ENCODE measurements around the gene TMEM62. TPM values are rescaled to one million over a fixed set of nuclear protein-coding genes. Genes with fewer than 3 reads are reported as not detected.

The TMEM62 gene
- 10 to 100 TPM; 11.1 to 18.7 (median 16.2) TPM for polyA plus RNA-seq (ENCODE audit: insufficient read length in 3 of 3)
- long read RNA-seq, donor 1, partial matches to known transcripts, result 0 of 2 reads
- long read RNA-seq, donor 1, other reads (novel, unspliced or antisense), result 0 of 2 reads
- long read RNA-seq, donor 2, partial matches to known transcripts, result 5 of 8 reads
- long read RNA-seq, donor 2, other reads (novel, unspliced or antisense), result 0 of 8 reads
- long read RNA-seq, donor 3, partial matches to known transcripts, result 0 of 3 reads
- long read RNA-seq, donor 3, other reads (novel, unspliced or antisense), result 0 of 3 reads
- long read RNA-seq, donor 4, partial matches to known transcripts, result 0 of 1 reads
- long read RNA-seq, donor 4, other reads (novel, unspliced or antisense), result 0 of 1 reads
- long read RNA-seq, donor 5, partial matches to known transcripts, result 0 of 1 reads
- long read RNA-seq, donor 5, other reads (novel, unspliced or antisense), result 0 of 1 reads
- long read RNA-seq, donor 6, partial matches to known transcripts, result 0 of 1 reads
- long read RNA-seq, donor 6, other reads (novel, unspliced or antisense), result 0 of 1 reads
- long read RNA-seq, donor 7, transcript TMEM62-206 (2 exons, 848 nt), result major isoform, 5 of 5 reads
- long read RNA-seq, donor 7, partial matches to known transcripts, result 0 of 5 reads
- long read RNA-seq, donor 7, other reads (novel, unspliced or antisense), result 0 of 5 reads
- long read RNA-seq, donor 8, result 0 reads
- long read RNA-seq, donor 9, partial matches to known transcripts, result 0 of 2 reads
- long read RNA-seq, donor 9, other reads (novel, unspliced or antisense), result 0 of 2 reads
- long read RNA-seq, donor 10, partial matches to known transcripts, result 0 of 2 reads
- long read RNA-seq, donor 10, other reads (novel, unspliced or antisense), result 0 of 2 reads
- long read RNA-seq, donor 11, partial matches to known transcripts, result 0 of 1 reads
- long read RNA-seq, donor 11, other reads (novel, unspliced or antisense), result 0 of 1 reads
- long read RNA-seq, donor 12, partial matches to known transcripts, result 0 of 2 reads
- long read RNA-seq, donor 12, other reads (novel, unspliced or antisense), result 0 of 2 reads
- long read RNA-seq, donor 13, partial matches to known transcripts, result 0 of 1 reads
- long read RNA-seq, donor 13, other reads (novel, unspliced or antisense), result 0 of 1 reads
- long read RNA-seq, donor 14, result 0 reads
- long read RNA-seq, donor 15, result 0 reads
- long read RNA-seq, donor 16, partial matches to known transcripts, result 0 of 3 reads
- long read RNA-seq, donor 16, other reads (novel, unspliced or antisense), result 0 of 3 reads

DNA sequence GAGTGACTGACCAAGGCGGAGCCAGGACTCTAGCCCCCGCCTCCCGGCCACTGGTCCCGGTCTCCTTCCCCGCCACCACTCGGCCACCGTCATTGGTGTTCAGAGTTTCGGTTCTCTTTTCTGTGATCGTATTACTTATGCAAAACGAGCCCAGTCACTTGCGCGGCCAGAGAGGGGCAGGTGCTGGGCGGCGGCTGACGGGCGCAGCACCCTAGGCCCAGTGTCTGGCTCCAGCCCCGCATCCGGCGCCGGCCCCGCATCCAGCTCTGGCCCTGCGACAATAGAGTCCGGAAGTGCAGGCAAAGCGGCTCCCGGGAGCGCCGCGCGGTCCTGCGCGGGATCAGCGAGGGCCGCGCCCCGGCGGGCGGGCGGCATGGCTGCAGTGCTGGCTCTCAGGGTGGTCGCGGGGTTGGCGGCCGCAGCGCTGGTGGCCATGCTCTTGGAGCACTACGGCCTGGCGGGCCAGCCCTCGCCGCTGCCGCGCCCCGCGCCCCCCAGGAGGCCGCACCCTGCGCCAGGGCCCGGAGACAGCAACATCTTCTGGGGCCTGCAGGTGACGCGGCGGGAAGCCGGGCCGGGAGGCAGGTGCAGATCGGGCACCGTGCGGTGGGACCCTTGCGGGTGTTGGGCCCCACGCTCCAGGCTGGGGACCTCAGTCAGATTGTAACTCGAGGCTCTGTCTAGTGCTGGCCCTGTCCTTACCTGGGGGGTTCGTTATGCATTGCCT lies at the start of gene TMEM62:
TMEM62 (plus strand) TSS at position 157 of the 727 bp plus-strand sequence; CDS start at position 374, 217 bp downstream.
- peak; percentile 75 for DNase-seq

DNA sequence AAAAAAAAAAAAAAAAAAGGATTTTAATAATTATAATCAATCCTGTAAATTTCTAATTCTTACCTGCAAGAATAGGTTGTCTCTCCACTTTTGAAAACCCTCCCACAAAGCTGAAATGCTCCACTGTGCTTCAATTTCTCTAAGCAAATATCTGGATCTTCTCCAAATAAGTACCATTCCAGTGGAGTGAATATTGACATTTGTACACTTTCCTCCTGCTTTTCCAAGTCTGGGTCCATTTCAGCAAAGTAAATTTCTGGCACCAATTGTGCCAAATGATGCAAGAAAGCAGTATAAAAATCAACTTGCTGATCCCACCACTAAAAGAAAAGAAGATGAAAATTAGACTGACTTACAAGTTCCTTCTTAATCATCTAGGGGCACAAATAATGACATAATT lies 47.5 kb upstream of the TMEM62 start:
- no peak for DNase-seq

DNA sequence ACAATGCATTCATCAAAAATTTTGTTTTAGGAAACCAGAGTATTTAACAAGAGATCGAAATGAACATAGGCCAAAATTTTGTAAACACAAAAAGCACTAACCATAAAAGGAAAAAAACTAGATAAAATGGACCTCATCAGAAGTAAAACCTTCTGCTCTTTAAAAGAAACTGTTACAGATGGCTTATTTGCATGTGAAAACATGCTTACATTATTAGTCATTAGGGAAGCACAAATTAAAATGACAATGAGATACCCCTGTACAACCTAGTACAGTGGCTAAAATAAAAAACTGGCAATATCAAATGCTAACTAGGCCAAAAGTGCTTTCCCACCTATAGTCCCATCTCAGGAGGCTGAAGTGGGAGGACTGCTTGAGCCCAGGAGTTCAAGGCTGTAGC lies 46.8 kb upstream of the TMEM62 start:
- no peak for DNase-seq

DNA sequence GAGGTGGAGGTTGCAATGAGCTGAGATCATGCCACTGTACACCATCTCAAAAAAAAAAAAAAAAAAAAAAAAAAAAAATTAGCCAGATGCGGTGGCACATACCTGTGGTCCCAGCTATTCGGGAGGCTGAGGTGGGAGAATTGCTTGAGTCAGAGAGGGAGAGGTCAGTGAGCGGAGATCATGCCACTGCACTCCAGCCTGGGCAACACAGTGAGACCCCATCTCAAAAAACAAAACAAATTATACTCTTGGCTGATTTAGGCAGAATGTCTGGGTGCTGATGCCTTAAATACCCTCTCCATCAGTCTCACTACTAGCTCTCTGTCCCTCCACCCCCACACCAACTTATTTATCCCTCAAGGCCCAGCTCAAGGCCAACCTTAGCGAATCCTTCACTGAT lies 41.5 kb upstream of the TMEM62 start:
- DNase-seq, result no peak

DNA sequence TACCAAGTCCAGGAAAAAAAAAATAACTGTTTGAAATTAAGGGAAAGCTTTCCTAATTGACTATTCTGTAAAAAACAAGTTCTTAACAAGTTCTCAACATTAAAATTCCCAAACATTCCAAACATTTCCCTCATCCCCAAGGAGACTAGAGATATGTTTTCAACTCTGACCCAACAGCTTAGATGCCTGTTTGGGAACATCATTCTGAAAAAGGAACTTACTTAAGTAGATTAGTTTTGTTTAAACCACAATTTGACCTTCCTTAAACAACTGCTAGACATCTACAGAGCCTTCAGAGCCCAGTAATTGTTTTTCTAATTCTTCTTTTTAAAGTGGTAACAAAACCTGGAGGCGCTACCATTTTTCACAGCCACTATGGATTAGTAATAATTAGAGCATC lies 40.4 kb upstream of the TMEM62 start:
- DNase-seq, result no peak

DNA sequence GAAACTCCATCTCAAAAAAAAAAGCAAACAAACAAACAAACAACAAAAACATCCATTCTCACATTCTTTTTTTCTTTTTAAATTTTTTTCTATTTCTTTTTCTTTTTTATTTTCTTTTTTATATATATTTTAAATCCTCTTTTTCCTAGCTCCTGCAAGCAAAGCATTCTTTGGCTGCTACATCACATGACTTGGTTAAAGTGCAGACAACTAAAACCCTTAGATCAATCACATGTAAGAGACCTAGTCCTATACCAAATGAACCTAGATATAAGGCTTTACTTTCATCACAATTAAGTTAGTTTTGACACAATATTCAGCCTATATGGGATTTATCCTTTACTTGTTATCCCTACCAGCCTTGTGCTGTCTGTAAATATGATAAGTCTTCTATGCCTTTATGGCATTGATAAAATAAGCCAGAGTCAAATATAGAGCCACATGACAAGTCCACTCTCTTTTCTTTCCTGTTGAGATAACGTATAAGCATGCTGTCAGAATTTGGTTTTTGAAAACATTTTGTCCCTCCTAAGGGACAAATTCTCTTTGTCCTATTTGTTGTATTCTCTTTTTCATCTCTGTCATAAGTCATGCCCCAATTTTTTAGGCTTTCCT lies 38.9 kb upstream of the TMEM62 start:
- DNase-seq, result no peak

DNA sequence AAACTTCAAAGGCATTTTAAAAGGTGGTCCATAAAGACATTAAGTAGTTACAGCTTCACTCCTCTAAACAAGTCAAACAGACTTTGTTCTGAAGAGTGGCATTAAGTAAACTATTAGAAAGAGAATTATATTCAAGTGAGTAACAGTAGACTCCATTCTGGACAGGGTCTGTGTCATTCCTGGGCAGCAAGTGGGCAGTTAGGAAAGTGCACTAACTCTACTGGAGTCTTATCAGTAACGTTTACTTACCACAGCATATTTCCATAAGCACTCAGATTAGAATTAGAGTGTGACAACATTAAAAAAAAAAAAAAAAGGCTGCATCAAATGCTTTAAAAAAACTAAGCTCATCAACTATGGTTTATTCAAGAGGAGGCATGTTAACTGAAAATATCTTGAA lies 38.1 kb upstream of the TMEM62 start:
- DNase-seq, result no peak

DNA sequence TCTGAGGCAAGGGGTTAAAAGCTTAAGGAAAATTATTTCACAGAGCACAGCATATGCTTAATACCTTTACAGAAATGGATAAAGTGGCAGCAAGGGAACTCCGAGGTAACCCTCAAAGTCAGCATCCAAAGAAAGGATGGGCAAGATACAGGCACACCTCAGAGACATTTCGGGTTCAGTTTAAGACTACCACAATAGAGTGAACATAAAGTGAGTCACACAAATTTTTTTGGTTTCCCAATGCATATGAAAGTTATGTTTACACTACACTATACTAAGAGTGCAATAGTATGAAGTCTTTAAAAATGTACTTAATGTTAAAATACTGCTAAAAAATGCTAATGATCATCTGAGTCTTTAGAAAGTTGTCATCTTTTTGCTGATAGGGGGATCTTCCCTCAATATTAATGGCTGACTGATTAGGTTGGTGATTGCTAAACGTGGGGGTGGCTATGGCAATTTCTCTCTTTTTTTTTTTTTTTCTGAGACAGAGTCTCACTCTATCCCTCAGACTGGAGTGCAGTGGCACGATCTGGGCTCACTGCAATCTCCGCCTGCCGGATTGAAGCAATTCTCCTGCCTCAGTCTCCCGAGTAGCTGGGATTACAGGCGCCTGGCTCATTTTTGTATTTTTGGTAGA lies 37.6 kb upstream of the TMEM62 start:
- DNase-seq, result no peak

DNA sequence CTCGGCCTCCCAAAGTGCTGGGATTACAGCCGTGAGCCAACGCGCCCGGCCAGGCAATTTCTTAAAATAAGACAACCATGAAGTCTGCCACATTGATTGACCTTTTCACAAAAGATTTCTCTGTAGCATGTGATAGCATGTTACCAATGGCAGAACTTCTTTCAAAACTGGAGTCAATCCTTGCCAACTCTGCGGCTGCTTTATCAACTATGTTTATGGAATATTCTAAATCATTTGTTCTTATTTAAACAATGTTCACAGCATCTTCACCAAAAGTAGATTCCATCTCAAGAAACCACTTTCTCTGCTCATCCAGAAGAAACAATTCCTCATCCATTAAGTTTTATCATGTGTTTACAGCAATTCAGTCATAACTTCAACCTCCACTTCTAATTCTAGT lies 37.0 kb upstream of the TMEM62 start:
- no peak for DNase-seq

DNA sequence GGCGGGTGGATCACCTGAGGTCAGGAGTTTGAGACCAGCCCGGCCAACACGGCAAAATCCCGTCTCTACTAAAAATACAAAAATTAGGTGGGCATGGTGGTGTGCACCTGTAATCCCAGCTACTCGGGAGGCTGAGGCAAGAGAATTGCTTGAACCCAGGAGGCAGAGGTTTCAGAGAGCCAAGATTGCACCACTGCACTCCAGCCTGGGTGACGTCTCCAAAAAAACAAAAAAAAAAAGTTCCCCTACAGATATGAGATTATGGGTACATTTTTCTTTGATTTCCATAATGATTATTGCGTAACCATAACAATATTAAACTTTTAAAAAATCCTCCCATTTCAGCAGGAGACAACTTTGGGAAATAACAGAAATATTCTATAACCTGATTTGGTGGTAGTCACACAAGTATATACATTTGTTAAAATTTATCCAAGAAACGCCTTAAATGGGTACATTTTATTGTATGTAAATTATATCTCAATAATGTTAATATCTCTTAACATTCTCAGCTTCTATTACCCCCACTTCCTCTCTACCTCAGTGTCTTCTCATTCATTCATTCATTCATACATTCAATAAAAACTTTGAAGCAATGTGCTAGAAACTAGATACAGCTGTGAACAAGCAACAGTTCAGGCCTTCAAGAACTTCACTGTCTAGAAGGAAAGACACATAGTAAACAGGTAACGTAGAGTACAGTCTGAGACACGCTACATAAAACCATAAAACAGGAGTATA lies 34.1 kb upstream of the TMEM62 start:
- DNase-seq, result no peak

DNA sequence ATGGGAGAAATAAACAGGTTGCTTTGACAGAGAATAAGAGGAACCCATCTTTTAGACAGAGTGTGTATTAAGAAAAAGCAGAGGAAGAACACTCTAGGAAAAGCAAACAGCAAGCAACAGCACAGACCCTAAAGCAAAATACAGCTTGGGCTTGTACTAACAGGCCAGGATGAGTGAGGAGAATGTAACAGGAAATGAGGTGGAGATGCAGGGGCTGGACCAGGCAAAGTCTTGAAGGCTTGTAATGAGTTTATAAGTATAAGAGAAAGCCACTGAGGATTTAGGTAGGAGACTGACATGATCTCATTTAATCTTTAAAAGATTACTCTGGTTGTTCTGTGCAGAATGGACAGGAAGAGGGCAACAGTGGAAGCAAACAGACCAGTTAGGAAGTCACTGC lies 32.4 kb upstream of the TMEM62 start:
- DNase-seq, result no peak

DNA sequence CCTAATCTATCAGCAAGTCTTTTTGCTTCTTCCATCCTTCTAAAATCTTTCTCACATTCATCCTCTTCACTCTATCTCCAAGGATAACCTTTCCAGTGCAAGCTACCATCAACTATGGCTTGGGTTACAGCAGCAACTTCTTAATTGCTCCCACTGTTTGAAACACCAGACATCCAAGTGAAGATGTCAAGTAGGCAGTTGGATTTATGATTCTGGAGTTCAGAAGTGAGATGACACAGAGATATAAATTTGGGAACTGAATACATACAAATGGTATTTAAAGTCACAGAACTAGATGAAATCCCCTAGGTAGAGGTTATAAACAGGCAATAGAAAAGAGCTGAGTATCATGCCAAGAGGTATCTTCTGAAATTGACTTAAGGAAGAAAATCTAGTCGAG lies 31.2 kb upstream of the TMEM62 start:
- DNase-seq, result peak; percentile 17

DNA sequence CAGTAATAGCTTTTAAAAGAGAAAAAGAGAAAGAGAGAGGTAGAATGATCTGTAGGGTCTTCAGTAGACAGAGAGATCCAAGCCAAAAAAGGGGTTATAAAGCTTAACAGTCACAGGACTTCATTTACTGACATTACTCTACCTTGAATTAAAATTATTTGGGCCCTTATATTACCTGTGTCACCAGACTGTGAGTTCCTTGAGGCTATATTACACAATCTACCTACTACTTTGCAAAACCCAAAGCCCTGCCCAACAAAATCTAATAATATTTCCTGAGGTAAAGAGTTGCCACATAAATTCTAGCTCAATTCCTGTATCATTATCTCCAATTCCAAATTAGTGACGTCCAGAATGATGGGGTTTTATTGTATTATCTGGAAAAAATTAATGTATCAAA lies 29.5 kb upstream of the TMEM62 start:
- no peak for DNase-seq

DNA sequence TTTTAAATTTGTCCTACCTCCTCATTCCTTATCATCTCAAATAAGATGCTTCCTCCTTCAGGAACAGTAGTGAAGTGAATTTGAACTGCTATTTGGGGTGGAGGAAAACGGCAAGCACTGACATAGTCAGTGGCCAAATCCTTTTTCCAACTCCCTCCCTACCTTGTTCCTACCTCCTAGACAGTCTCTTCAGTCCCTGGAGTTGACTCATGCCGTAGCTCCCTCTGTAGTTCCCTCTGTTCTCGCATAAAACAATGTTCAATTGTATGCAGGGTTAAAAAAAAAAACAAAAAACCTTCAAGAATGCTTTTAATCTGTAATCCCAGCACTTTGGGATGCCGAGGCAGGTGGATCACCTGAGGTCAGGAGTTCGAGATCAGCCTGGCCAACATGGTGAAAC lies 29.0 kb upstream of the TMEM62 start:
- no peak for DNase-seq

DNA sequence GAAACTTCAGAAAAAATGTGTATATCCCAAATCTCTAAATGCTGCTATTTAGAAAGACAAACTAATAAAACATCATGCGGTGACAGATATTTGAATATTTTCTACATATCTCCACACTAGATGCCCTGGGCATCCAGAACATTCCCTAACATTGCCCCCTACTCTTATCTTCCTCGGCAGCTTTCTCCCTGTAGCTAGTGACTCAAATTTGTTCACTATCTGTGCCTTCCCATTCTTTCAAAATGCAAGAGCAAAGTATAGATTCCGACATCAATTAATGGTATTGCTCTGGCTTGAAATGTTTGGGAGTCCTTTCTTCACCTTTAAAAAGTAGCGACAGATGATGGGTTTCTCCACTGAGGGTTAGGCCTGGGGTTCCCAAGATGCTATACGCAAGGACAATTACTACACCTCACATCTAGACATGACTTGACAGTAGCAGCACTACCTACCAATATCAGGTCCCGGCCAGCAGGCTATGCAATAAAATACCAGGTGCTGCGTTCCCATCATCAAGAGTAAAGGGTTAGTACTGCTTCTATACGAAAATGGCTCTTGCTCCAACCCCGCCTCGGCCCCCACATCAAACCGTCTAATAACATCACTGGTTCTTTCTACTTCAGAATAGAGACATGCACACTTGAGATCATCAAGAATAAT lies 28.2 kb upstream of the TMEM62 start:
- DNase-seq, result no peak

DNA sequence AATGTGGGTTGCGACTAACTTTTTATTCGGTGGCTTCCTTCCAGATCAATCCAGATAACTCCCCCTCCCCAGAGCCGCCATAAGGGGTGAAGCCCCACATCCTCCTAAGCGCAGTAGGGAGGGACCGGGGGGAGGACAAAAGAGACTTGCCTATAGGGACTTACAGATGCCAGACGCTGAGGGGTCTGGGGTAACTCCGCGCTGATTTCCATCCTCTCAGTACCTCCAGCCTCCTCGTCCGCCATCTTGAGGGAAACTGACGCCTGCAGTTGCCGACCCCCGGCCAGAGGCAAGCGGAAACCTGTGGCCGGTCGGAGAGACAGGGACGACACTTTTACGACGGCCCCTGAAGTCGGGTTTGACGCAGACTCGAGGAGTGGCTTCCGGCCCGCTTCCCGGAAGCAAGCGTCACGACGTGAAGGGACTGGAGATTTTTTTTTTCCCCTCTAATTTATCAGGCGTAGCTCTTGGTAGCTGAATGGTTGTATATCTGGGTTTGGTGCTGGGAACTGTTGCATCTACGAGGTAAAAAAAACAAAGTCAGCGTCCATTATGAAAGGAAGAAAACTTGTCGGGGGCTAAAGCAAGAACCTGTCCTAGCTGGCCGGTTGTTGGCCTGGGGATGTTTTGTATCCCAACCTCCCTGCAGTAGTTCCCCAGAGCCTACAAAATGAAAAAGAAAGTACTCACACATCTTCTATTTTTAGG lies 27.5 kb upstream of the TMEM62 start, which contains the start of gene UBR1:
UBR1 (minus strand) TSS at position 261 of the 708 bp plus-strand sequence; CDS start at position 245, 16 bp downstream.
- DNase-seq, result peak; percentile 96

DNA sequence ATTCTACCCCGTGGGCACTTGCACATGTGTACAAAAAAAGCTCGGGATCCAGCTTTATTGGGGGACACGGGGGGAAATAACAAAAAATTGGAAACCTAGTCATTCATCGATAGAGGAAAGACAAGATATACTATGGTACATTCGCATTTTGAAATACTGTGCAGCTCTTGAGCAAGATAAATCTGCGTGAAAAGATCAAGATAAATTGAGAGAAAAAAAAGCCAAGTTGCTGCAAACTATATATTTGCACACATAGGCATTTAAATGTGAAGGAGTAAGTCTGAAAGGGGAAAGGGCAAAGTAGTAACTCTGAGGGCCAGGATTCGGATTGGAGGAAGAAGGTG lies 26.9 kb upstream of the TMEM62 start:
- no peak for DNase-seq

DNA sequence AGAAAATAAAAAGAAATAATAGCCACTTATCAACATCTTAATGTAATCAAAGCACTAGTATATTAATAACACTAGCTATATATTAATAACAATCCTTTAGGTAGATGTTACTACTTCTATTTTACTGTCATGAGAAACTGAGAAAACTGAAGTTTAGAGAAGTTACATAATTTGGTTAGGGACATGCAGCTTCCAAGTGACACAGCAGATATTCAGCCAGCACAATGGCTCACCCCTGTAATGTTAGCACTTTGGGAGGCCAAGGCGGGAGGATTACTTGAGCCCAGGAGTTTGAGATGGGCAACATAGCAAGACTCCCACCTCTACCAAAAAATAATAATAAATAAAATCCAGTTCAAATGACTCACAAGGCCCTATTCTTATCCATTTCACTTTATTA lies 25.6 kb upstream of the TMEM62 start:
- DNase-seq, result no peak

DNA sequence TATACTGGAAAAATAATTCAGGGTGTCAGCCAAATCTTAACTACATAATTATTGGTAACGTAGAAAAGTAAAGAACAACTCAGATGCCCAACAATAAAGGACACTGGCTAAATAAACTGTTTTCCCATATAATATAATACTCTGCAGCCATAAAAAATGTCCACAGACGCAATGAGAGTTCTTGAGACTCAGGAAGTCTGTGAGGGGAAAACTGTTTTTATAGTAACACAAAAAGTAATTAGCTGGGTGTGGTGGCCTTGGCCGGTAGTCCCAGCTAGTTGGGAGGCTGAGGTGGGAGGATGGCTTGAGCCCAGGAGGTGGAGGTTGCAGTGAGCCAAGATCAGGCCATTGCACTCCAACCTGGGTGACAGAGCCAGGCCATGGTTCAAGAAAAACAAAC lies 22.0 kb upstream of the TMEM62 start:
- DNase-seq, result no peak
